ENCODE measurements around the gene UIMC1.
"Not testable (repeated sequence)": the region's sequence is repeated elsewhere in the genome, so short reads cannot be mapped to it uniquely, and the experiment has no call there.

The UIMC1 gene

DNA sequence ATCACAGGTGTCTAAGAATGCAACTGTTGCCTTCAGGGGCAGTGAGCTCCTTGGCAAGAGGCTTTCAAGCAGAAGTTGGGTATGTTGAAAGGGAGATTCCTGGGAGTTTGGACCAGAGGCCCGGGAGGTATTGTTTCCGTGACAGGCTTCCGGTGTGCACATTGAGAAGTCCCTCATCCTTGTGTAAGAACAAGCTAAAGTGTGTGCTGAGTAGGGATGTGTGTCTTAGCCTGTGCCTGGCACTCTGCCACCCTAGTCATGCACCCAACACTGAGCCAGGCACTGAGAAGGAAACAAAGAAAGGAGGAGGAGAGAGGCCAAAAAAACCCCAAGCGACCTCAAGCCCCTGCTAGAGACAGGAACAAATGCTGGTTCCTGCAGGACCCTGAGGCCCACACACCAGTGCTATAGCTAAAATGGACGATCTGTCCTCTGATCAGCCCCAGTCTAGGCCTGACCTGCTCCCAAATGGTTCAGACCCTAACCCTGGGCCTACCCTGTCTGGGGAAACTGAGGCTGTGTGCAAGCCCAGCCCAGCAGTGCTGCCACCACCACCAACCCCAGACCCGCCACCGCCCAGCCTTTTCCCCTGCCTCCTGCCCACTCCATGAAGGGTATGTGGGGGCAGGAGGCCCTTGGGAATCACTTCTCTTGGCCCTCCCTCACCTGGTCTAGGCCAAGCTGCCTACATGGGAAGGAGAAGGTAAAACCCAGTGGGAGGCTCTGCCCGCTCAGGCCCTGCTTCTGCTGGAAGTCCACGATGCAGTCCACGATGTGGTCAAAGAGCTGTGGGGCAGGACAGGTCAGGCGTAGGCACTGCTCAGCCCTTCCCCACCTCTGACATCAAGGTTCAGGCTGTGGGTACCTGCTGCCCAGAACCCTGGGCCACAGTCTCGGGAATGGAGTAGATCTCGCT, 120.0 kb downstream of the UIMC1 start:
- no peak for DNase-seq (ENCODE audit: low read depth in 2 of 2)

DNA sequence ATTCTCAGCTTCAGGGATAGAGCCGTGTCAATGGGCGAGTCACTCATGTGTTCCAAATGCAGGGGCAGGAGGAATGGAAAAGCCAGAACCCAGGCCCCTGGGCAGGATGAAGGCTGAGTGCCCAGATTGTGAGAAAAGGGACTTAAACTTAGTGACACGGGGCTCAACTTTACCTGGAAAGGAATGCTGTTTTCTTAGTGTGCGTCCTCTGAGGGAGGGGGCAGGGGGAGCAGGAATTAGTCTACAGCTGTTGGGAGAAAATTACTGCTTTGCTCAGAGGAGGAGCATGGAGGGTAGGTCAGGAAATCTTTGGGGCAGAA, 122.0 kb downstream of the UIMC1 start:
- no peak for DNase-seq (ENCODE audit: low read depth in 2 of 2)

DNA sequence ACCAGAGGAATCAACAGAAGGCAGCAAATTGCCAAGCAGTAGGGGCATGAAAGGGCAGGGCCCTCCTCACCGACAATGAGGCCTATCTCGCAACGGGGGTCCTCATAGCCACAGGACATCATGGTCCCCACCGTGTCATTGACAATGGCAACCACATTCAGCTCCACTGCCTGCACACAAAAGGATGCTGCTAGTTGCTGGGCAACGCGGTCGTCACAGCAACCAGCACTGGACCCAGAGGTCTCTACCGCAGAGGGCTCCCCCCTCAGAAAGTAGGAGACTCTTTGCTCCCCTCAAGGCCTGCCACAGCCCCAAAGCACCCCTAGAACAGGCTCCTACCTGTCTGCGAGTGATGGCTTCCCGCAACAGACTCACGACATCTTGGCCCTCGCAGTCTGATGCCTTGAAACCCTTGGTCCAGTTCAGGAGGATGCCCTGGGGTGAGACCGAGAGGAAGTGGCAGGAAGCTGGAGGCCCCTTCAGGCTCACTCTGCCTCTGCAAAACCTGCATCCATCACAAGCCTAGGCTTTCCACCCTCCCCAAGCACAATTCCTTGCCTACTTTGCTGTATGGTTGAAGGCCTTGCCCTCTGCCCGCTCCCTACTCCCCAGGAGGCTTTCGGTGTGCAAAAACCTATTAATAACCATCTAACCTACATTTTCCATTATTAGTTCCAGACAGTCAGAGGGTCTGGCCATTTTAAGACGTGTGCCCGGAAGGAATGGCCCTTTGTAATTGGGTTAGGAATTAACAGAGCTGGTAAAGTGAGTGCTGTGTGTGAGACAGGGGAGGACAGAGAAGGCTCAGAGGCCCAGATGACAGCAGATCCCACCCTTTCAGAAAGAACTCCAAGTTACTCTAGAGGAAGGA, 122.6 kb downstream of the UIMC1 start:
- no peak for DNase-seq (ENCODE audit: low read depth in 2 of 2)

DNA sequence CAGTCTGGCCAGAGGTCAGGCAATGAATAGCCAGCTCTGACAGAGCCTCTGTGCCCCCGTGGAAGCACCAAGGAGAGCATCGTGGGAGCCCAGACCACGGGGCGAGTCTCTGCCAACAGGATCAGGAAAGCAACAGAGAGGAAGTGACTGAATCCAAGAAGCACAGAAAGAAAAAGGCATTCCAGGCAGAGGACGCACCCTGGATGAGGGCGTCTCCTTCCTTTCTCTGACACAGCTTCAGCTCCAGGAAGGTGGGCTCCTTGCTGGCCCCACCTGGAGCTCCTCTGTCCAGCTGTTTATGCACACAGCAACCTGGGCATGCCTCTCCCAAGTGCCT, 124.0 kb downstream of the UIMC1 start:
- no peak for DNase-seq (ENCODE audit: low read depth in 2 of 2)

DNA sequence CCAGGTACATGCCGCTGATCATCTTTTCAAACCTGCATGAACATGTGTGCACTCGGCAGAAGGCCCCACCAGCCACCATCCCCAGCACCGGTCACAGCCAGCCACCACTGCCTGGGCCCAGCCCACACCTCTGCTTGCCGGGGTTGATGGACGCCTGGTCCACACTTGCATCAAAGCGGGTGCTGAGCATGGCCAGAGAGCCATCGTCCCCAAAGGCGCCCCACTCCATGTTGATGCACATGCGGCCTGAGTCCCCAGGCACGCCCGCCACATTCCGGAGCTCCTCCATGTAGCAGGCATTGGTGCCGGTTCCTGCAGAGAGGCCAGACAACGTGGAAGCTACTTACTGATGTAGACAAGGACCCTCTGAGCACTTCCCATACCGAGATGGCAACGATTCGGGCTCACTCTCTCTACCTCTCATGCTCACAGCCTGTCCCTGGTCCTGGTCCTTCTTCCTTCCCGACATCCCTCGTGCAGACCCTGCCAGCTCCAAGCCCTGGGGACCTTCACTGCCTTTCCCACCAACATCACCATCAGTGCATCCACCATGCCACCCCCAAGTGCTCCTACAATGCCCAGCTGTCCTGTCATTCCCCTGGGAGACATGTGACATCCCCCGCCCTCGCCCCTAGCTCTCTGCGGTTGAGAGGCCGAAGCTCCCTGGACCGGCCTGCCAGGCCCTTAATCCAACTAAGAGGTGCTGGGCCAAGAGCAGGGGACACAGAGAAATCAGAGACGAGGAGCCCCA, 124.6 kb downstream of the UIMC1 start:
- DNase-seq (ENCODE audit: low read depth in 2 of 2), result no peak

DNA sequence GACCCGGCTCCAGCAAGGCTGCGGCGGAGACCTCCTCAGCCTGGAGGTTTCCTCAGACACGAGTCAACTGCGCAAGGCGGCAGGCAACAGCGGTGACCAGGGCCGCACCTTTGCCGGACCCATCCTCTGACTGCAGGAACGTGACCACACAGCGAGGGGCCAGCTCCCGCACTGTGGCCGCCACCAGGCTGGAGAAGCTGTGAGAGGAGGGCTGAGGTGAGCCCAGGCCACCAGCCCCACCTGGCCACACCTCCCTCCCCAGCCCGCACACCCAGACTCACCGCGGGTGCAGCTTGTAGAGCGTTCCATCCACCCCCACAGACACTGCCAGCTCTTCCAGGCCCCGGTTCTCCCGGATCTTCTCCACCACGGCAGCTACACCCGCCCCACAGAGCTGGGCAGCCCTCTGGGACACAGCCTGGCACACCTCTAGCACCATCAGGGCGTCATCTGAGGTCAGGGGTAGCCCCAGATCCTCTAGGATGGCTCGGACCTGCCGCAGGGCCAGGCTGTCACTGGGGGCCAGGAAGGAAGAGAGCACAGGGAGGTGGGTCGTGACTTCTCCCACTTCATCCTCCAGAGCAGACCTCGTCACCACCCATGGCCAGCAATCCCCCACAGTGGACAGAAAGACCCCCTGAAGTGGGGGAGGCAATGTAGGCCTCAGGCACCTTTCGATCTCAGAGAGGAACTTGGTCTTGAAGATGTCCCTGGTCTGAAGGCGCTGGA, 125.4 kb downstream of the UIMC1 start:
- DNase-seq (ENCODE audit: low read depth in 2 of 2), result no peak

DNA sequence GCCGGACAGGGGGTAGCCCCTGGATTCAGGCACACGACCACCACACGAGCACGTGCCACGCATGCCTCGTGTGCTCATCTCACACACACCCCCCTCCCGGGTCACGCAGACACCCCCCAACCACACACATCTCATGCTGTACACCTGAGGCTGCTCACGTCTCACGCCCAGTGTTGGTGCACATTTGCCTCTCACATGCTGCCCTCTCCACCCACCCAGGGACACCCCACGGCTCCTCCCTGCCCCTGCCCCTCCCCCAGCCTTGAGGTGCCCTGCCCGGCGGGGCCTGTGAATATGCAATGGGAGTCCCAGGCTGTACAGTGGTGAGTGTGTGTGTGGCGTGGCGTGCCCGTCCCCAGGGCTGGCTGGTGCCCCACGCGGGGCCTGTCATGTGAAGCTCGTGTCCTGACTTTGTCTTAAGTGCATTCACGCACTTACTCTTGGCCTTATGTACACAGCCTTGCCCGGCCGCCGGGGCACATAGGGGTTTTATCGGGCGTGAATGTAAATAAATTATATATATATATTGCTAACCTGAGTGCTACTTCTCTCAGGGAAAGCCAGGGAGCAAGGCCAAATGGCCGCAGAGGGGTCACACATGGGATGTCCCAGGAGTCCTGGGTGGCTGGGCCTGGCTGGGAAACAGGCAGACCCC, 126.1 kb downstream of the UIMC1 start:
- no peak for DNase-seq (ENCODE audit: low read depth in 2 of 2)

DNA sequence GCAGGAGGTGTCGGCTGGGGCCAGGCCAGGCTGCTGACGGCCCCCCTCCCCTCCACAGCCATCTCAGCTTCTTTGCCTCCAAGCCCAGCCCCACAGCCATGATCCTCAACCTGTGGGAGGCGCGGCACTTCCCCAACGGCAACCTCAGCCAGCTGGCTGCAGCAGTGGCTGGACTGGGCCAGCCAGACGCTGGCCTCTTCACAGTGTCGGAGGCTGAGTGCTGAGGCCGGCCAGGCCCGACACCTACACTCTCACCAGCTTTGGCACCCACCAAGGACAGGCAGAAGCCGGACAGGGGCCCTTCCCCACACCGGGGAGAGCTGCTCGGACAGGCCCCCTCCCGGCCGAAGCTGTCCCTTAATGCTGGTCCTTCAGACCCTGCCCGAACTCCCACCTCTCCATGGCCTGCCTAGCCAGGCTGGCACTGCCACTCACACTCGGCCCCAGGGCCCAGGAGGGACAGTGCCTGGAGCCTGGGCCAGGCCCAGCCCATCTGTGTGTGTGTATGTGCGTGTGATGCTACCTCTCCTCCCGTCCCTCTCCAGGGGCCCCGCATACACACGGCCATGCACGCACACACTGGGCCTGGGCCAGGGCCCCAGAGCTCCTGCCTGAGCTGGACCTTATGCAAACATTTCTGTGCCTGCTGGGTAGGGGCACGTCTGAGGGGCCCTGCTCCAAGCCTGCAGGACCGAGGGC, 126.8 kb downstream of the UIMC1 start:
- DNase-seq (ENCODE audit: low read depth in 2 of 2), result no peak

DNA sequence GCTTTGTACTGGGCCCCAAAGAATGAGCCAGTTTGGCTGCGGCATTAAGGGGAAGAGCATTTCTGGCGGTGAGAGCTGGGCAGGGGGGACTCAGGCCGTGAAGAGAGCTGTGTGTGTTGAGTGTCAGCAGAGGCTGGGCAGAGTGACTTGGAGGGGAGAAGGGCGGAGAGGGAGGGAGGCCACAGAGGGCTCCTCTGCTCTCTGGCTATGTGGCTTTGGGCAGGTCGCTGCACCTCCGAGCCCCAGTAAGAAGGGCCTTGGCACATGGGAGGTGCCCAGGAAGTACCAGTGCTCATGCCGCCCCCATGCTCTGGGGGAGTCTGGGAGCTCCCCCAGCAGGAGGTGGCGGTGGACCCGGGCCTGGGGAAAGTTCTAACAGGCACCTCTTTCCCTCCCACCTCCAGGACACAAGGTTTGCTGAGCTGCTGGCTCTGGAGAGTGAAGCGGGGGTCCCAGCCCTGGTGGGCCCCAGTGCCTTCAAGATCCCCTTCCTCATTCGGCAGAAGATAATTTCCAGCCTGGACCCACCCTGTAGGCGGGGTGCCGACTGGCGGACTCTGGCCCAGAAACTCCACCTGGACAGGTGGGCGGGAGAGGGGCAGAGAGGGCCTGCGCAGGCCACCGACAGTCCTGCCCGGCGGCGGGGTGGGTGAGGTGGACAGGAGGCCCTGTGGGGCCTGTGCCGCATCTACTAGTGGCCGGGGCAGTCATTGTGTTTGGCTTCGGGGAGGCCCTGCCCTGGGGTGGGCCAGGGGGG, 127.5 kb downstream of the UIMC1 start:
- no peak for DNase-seq (ENCODE audit: low read depth in 2 of 2)

DNA sequence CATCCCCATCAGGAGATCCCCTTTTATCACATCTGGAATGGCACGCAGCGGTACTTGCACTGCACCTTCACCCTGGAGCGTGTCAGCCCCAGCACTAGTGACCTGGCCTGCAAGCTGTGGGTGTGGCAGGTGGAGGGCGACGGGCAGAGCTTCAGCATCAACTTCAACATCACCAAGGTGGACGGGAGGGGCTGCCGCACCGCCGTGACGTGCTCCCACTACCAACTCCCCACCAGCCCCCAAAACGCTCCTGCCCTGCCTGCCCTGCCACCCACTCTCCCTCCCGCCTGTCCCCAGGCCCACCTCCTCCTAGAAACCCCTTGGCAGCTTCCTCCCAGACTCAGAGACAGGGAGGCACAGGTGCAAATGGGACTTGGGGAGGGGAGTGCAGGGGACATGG, 128.1 kb downstream of the UIMC1 start:
- DNase-seq (ENCODE audit: low read depth in 2 of 2), result no peak

DNA sequence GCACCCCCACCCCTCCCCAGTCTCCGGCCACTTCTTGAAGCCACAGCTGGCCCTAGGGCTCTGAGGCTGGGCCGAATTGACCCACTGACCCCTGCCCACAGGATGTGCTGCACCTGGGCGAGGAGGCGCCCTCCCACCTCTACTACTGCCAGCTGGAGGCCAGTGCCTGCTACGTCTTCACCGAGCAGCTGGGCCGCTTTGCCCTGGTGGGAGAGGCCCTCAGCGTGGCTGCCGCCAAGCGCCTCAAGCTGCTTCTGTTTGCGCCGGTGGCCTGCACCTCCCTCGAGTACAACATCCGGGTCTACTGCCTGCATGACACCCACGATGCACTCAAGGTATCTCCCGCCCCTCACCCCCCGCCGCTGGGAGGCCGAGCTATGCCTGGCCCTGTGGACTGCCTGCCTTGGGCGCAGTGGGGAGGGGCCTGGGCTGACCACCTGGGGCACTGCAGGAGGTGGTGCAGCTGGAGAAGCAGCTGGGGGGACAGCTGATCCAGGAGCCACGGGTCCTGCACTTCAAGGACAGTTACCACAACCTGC, 128.7 kb downstream of the UIMC1 start:
- DNase-seq (ENCODE audit: low read depth in 2 of 2), result no peak

DNA sequence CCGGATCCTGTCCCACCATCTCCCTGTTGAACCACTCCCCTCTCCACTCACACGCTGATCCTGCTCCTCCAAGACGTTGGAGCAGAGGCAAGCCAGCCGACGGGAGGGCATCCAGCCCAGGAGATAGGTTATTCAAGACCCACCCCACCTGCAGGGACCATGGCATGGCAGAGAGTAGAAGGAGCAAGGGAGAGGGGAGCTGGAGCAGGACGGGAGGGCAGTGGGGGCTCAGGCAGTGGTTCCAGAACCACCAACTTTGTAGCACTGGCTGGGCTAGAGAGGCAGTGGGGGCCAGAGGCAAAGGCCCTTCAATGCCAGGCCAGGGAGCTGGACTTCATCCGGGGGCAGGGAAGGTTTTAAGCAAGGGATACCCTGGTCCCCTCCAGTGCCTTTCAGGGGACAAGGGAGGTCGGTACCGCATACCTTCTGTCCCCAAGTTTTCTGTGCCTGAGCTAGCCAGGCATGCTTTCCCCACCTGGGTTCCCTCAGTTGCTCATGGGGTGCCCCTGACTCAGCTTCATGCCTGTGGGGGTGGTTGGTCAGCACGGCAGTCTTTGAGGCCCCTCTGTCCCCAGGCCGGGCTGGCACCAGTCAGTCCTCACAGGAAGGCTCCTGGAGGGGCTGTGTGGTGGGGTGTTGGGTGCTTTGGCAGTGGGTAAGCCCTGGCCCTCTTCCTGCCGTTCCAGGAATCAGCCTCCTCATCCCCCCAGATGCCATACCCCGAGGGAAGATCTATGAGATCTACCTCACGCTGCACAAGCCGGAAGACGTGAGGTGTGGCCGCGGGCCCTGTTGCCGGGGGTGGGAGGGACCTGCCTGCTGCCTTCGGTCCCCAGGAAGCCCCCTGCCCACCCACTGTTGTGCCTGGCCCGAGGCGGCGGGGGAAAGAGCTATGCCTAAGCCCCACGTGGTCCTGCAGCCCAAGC, 129.8 kb downstream of the UIMC1 start:
- no peak for DNase-seq (ENCODE audit: low read depth in 2 of 2)

DNA sequence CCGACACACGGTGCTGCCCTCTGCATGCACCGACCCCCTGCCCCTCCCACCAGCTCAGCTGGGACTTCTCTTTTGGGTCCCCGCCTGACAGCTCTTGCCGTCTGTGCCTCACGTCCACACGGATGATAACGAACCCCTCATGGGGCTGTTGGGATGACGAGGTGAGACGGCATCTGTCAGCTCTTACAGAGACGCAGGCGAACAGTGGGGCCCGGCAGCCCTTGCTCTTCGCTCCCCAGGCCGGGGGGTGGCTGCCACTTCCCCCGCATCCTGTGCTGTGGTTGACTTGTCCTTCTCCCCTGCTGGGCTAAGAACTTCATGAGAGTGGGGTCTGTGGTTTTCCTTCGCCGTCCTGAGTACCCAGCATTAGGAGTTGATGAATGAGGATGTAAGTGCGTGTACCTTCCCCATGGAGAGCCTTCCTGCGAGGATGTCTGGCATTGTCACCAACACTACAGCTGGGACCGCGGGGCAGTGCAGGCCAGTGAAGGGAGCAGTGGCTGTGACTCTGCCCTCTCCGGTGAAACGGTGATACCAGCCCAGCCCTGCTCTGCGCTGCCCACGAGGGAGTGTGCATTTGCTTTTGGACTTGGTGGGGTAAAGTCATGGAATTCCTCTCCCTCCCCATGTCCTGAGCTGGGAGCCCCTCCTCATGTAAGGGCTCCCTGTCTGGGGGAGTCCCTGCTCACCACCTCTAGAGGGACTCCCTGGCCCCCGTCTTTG, 130.6 kb downstream of the UIMC1 start:
- no peak for DNase-seq (ENCODE audit: low read depth in 2 of 2)

DNA sequence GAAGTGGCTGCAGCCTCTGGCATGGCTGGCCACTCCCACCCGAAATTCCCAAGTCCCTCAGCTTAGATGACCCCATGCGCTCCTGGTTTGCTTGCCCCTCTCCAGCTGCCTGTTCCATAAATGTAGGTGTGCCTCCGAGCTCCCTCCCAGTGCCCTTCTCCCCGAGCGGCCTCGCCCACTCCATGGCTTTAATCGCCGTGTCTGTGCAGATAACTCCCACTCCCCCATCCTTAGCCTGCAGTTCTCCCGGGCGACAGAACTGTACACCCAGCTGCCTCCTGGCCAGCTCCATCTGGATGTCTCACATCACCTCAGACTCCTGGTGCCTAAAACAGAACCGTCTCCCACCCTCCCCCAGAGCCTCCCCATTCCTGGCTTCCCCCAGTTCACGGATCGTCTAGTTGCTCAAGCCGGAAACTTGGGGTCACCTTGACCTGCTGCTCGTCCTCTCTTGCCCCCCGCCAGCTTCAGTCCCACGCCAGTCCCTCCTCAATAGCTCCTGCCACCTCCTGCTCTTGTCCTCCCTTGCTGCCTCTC, 131.5 kb downstream of the UIMC1 start:
- DNase-seq (ENCODE audit: low read depth in 2 of 2), result no peak

DNA sequence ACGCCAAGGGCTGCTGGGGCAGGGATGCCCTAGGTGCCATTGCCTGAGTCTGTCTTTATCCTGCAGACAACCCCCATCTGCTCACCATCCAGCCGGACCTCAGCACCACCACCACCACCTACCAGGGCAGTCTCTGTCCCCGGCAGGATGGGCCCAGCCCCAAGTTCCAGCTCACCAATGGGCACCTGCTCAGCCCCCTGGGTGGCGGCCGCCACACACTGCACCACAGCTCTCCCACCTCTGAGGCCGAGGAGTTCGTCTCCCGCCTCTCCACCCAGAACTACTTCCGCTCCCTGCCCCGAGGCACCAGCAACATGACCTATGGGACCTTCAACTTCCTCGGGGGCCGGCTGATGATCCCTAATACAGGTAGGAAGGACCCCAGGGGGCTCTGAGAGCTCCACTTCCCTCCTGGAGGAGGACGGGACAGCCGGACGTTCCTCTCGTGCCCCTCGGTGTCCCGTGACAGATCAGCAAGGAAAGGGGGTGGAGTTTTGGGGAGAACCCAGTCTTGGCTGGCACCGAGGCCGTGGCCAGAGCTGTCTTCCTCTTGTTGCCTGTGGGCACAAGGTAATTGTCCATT, 132.3 kb downstream of the UIMC1 start:
- no peak for DNase-seq (ENCODE audit: low read depth in 2 of 2)

DNA sequence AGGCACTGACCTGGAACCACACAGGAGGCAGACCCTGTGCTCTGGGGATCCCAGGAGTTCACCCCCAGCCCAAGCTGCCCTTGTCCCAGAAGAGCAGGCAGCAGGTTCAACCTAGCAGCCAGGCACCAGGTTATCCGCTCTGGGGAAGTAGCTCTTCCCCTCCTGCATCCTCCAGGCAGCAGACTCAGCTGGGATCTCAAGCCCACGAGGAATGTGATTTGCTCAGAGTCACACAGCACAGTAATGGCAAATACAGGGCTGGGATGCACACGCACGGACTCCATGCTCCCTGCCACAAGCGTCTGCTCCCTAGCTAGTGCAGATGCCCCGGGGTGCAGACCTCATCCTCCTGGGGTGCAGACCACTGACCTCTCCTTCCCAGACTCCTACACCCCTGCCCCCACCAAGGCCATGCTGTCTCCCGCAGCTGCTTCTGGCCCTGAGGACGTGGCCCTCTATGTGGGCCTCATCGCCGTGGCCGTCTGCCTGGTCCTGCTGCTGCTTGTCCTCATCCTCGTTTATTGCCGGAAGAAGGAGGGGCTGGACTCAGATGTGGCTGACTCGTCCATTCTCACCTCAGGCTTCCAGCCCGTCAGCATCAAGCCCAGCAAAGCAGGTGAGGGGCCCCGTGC, 132.9 kb downstream of the UIMC1 start:
- DNase-seq (ENCODE audit: low read depth in 2 of 2), result no peak

DNA sequence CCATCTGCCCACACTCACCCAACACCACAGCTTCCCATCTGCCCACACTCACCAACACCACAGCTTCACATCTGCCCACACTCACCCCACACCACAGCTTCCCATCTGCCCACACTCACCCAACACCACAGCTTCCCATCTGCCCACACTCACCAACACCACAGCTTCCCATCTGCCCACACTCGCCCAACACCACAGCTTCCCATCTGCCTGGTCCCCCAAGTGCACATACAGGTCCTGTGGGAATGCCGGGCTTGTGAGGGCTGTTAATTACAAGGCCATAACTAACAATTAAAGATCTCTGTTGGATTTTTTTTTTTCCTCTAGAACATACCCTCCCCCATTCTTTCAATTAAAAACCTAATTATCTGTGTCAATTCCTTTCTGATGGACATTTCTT, 133.6 kb downstream of the UIMC1 start:
- not testable (repeated sequence) for DNase-seq (ENCODE audit: low read depth in 2 of 2)
